A204.1 (cell line): ENCODE measurements around the gene AMOTL2.

Source experiments
- FAIRE-seq: peaks from 2 replicates; lab custom pipeline; 2012; peaks lifted over from hg19 to GRCh38; lab: Jason Lieb, UNC

Gene AMOTL2

GRCh38 chr3:134378818-134379217 is 4.6 kb upstream of the AMOTL2 start:
- FAIRE-seq: no peak

- no peak for FAIRE-seq
Measured at GRCh38 chr3:134378384-134378783, 4.1 kb upstream of the AMOTL2 start.

GRCh38 chr3:134377896-134378295 is 3.6 kb upstream of the AMOTL2 start:
- FAIRE-seq: no peak

- FAIRE-seq: no peak
Measured at GRCh38 chr3:134376786-134377426, 2.7 kb upstream of the AMOTL2 start.

GRCh38 chr3:134376385-134376765 is 2.1 kb upstream of the AMOTL2 start:
- no peak for FAIRE-seq

- FAIRE-seq: no peak
Measured at GRCh38 chr3:134375582-134376384, 1.5 kb upstream of the AMOTL2 start.

GRCh38 chr3:134374791-134375581 is 739 bp upstream of the AMOTL2 start:
- FAIRE-seq: no peak

DNA sequence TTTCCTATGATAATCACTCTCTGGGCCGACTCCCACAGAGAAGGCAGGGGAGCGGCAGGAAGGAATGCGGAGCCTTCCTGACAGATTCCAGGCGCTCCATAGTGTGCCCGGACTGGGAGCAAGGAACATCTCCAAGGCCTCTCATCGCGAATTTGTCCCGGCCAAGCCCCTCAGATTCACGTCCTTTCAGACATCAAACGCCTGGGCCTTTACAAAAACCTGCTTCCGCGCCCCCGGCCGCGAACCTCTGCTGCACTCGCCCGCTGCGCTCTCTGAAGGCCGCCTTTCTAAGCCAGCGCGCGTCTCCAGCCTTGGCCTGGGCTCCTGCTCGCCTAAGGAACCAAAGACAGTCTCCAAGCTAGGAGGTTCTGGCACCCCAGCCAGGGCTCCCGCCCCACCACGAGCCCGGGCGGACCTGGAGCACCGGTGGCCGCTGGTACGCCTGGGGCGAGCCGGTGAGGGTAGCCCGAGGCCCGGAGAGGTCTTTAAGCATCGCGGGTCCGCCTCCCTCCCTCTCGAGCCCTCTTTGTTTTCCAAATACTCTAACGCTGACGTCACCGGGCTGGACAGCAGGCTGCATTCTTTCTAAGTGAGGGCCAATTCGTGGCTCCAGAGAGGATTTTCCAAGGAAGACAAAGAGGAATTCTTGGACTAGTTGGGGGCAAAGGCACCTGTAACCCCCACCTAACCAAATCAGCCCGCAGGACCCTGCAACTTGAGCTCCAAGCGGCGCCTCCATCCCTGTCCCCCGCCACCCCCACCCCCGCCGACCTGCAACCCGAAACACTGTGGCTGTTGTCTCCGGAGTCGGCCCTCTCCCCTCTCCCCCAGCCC is 759 bp downstream of the AMOTL2 start:
- FAIRE-seq: no peak

DNA sequence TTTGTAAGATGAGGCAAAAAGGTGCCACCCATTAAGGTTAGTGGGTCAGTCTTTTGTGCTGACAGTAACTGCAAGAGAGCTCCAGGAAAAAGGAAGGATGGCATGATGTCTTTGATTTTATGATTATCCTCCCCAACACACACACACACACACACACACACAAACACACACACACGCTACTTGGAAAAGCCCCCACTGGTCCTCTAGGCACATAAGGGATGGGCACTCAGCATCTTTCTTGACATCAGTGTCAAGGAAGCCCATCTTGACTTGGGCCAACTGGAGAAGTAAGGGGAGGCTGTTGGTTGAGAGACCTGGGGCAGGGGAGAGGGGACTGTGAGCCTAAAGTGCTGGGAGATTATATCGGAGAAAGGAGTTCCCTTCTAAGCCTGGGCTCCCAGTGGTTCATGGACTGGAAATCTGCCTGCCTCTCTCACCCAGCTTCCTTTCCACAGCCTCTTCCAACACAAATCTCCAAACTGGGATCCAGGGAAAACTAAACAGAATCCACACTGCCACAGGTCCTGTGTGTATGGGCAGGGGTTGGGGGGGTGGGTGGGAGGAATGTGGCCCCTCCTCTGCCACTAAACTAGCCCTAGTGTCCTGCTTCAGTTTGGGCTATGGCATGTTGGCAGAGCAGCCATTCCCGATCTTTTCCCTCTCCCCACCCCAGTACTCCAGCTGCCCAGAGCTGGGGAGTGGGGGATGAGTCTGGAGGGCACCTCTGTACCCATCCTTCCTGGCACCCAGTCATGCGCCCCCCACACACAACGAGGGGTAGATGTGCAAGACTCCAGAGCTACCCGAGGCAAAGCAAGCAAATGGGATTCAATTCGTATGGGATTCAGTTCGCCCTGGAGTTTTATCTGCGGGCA is 1.6 kb downstream of the AMOTL2 start:
- no peak for FAIRE-seq

DNA sequence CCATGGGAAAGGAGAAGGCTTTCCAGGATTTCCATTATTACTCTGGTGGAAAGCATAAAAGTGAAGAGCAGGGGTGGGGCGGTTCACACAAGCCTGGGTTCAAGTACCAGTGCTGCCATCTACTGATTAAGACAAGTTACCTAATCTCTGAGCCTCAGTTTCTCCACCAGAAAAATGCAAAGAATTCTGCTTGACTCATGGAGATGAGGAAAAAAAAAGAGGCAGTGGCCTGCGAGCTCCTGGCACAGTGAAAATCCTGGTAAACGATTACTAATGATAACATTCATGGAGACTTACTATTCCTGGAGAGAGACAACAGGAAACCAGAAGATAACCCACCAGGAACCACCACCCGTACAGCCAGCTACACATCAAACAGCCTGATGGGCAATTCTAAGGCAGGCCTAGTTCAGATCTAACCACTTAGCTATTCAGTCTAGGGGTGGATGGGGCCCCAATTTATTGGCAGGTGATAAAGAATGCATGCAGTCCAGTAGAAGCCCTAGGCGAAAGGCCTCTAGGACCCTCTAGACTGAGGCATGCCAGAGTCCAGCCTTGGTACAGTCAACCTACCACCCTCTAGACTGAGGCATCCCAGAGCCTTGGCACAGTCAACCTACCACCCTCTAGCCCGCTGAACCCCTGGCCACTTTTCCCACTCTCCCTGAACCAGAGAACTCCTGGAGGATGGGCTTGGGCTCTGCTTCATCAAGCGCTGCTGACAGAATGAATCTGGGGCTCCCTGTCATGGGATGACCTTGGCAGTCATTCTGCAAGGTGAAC is 2.5 kb downstream of the AMOTL2 start:
- no peak for FAIRE-seq

DNA sequence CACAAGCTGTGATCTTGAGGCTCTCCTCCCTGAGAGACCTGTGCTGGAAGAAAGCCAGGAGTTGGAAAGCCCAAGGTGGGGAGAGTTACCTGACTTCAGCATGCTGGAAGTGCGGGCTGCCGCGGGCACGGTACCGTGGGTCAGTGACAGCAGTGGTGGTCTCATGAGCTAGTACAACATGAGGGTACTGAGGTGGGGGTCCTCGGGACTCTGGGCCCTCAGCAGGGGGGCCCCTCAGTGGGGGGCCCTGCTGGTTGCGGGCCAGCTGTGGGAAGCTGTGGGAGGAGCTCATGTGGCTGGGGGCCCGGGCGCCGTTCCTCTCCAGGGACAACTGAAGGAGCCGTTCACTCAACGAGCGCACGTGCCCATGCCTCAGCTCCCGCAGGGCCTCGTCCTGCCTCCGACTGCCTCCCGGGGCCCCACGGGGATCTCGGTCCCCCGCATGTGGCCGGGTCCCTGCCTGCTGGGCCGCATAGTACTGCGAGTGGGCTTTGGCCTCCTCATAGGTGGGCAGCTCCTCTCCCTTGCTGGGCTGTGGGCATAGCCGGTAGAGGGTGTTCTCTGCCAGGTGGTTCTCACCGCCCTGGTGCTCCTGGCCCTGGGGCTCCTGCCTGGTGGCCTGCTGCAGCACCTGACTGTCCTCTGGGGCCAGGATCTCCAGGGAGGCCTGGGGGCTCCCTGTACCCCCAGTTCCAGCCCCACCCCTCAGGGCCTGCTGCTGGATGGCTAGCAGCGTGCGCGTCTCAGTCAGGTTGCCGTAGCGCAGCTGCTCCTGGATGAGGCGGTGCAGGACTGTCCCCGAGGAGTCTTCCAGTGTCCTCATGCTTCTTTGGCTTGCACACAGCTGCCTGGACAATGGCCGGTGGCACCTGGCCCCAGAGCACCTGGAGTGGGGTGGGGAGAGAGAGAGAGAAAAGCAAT is 3.4 kb downstream of the AMOTL2 start:
- no peak for FAIRE-seq

DNA sequence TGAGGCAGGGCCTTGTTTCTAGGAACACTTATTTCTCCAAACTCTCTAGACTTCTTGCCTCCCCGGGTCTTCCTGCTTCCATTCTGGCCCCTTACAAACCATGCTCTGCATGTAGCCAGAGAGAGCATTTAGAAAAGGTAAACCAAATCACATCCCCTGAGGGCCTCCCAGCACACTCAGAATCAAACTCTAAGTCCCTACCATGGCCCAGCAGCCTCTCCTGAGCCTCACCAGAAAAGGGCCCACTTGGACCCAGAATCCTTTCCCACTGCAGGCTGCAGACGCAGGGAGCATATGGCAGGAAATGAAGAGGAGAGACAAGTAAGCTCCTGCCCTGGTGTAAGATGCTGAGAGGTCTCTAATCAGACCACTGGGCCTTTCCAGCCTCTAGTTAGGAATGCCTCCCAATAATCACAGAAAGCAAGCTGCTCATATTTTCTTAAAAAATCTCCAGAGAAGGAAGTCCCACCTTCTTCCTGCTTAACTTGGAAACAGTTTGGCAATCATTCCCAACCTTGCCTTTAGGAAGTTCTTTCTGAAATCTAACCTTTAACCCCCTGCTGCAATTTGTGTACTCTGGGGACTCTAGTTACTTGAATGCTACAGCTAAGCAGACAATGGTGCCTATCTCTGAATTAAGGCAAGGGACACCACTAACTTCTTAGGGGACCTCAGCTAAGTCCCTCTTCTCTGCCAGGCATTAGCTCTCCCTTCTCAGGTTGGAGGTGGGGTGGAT is 4.2 kb downstream of the AMOTL2 start:
- no peak for FAIRE-seq

DNA sequence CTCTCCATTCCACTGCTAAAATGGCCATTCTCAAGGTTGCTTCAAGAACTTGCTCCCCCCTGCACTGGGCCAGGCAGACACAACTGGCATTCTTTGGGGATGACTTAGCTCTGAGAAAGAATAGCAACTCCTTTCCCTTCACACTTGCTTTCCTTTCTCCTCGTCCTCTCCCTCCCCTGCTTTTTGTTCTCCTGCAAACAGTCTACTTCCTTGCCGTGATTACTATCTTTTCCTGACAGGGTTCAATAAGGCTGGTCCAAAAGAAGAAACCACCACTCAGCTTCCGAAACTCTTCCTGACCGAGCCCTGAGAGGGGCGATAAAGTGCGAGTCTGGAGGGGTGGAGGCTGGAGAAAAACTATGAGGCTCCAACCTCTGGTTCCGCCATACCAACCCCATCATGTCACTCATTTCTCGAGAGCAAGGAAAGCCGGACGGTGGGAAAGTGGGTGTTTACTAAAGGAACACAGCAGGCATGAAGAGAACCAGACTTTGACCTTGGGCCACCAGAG is 5.0 kb downstream of the AMOTL2 start:
- FAIRE-seq: no peak

DNA sequence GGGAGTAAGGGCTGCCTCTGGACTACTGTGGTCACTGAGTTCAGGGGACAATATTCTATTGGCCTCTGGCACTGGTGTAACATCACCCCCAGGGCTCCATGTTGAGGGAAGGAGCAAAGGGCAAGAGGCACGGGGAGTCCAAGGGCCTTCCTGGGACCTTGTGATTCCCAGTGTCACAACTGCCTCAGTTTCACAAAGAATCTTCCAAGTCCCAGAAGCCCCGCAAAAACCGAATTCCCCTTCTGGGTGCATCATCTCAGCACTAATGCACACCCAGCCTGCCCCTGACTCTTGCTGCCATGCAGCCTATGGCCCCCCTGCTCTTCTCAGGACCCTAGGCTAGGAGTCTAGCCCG is 5.5 kb downstream of the AMOTL2 start:
- FAIRE-seq: no peak

DNA sequence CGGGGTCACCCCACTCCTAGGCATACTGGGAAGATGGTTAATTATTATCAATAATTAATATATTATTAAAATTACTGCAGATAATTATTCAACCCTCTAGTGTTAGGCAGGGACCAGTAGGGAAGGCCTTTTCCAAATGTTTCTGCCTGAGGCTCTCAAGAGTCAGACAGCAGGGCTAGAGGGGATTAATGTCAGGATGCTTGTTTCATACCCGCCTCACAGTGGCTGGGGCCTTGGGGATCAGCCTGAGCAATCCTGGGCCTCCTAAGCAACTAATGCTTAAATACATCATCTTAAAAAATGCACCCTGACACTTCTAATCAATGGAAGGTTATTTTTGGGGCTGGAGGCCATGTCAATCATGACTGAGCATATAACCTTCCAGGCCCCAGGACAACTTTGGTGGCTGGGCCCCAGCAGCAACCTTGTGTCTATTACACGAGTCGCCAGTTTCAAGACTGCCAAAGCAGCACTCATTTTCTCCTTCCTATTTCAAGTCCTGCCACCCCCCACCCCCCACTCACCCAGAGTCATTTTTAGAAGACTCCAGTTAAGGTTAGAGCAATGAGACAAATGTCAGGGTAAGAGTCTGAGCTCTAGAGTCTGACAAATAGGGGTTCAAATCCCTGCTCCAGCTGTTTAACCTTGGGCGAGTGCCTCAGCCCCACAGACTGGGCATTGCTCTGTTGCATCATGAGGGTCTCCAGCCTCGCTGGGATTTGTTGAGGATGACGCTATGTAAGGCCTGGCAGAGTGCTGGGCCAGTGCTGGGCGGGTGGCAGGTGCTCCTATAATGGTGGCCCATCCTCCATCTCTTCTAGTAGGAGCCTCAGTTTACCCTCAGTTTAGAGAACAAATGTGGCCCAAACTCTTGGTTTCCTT is 6.1 kb downstream of the AMOTL2 start:
- no peak for FAIRE-seq

DNA sequence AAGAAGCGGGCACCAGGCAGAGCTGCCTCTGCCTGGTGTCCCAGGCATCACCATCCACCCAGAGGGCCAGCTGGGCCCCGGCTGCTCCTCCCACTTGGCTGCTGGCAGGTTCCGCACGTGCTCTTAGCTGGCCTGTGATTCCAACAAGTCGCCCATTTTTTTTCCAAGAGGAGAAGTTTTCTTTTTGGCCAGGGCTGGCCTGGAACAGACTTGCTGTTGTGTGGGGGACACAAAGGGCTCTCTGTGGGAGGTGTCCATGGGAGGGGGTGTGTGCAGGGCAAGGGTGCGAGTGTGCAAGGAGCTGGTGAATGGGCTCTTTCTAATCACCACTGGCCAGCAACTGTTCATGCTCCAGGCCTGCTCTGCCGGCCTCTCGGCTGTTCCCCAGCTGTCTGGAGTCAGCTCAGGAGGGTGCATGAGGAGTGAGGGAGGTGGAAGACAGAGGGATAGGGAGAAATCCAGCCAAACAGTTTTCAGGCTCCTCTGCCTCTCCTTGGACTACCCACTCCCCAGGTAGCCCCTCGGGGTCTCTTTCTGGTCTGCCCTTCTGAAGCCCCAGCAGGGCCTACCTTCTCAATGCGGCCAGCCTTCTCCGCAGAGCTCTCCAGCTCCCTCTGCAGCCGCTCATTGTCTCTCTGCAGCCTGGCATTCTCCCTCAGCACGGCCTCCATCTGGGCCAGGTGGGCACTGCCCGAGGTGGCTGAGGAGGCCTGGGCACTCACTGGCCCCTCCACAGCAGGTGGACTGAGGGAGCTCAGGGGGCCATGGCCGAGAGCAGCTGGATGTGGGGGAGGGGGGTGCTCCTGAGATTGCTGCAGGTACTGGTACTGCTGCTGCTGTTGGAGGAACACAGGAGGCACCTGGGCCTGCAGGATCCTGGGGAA is 7.1 kb downstream of the AMOTL2 start:
- no peak for FAIRE-seq
